Stimulated activated CD8-positive, alpha-beta memory T cell treated with anti-CD3 and anti-CD28 coated beads, Interleukin-15, amount 100 ng/mL, for 48 hours (primary cell): Measurements from ENCODE around the gene STRN.
"Not testable (repeated sequence)": the region's sequence is repeated elsewhere in the genome, so short reads cannot be mapped to it uniquely, and the experiment has no call there.

Experiments
- DNase-seq, 2 donors: peaks; one replicate each; pipeline ENCODE4 v3.0.0-alpha.2; 2020; ENCODE audit warnings: low read depth in 2 of 2

STRN gene, protein sequence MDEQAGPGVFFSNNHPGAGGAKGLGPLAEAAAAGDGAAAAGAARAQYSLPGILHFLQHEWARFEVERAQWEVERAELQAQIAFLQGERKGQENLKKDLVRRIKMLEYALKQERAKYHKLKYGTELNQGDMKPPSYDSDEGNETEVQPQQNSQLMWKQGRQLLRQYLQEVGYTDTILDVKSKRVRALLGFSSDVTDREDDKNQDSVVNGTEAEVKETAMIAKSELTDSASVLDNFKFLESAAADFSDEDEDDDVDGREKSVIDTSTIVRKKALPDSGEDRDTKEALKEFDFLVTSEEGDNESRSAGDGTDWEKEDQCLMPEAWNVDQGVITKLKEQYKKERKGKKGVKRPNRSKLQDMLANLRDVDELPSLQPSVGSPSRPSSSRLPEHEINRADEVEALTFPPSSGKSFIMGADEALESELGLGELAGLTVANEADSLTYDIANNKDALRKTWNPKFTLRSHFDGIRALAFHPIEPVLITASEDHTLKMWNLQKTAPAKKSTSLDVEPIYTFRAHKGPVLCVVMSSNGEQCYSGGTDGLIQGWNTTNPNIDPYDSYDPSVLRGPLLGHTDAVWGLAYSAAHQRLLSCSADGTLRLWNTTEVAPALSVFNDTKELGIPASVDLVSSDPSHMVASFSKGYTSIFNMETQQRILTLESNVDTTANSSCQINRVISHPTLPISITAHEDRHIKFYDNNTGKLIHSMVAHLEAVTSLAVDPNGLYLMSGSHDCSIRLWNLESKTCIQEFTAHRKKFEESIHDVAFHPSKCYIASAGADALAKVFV

DNA sequence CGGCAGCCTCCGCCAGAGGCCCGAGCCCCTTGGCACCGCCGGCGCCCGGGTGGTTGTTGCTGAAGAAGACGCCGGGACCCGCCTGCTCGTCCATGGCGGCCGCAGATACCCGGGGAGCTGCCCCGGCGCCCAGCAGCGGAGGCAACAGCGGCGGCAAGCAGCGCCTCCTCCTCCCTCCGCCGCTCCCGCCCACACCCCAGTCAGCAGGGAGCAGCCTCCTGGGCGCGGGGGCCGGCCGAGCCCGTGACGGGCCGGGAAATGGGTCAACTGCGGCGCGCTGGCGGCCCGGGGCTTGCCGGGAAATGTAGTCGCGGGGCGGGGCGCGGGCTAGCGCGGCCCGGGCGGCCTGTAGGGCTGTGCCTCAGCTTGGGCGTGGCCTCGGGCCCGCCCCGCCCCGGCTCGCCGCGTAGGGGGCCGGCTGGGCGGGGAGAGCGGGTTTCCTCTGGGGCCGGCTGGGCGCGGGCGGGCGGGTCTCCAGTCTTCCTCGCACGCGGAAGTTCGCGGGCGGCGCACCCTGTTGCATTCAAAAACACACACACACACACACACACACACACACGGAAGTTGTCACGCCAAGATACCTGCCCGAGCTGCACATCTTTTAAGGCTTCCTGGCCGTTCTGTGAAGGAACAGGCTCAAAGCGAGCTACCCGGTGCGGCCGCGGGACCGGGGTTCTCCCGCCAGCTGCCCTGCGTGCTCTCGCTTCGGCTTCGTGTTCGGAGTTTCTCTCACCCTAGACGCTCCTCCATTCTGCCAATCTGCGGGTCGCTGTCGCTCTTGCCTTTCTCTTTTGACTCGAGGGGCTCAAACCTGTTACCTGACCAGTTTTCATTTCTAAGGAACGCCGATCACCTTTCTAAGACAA is at the start of gene STRN:
STRN (minus strand) TSS at position 167 of the 866 bp plus-strand sequence; CDS start at position 94, 73 bp downstream.
- DNase-seq = peak; percentile 96 to 98

DNA sequence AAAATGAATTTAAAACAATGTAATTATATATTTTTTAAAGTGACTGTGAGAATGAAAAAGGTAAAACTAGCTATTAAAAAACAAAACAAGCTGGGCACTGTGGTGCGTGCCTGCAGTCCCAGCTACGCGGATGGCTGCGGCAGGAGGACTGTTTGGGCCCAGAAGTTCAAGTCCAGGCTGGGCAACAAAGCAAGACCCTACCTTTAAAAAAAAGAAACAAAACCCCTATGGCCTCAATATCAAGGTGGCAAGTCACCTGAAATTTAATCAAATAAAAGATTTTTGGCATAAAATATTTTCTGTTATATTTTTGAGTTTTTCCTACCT is 46.9 kb upstream of the STRN start:
- DNase-seq = no peak

DNA sequence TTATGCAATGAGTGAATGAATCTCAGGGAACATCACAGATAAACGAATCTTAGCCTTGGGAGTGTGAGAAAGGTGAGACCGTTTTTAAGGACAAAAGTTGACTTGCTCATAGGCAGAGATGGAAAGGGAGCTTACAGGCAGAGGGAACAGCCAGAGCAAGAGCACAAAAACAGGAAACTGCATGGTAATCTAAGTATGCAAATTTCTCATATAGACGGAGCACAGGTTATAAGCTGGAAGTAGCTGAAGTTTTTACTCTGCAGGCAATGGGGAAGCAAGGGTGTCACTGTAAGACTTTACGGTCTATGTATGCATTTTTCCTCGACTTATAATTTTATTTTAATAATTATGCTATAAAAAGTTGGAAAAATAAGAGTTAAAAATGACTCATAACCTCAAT is 44.8 kb upstream of the STRN start:
- no peak for DNase-seq

DNA sequence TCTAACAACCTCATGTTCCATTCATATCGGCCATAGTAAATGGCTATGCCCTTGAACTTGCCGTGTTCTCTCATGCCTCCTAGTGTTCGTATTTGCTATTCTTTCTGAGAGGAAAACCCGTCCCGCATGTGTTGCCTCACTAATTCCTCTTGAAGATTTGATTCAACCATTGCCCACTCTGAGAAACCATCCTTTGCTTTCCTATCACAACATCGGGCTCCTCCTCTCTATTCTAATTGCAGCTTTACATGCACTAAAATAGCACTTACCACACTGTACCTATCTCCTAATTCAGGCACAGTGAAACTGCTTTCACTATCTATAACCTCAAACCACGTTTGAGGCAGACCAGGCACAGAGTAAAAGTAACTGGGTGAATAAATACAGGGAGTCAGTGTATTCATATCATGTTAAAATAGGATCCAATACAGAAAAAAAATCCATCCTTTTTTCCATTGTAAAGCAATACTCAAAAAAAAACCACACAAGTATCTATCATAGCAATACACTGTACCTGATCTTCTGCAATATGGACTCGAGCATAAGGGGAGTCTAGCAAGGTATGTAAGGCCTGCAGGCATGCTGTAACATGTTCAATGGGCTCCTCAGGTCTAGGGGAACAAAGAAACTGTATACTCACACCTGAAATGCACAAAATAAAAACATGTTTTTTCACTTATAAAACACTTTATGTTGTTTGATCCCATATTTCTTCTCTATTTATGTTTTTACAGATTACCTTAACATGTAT is 39.0 kb upstream of the STRN start:
- DNase-seq = no peak

DNA sequence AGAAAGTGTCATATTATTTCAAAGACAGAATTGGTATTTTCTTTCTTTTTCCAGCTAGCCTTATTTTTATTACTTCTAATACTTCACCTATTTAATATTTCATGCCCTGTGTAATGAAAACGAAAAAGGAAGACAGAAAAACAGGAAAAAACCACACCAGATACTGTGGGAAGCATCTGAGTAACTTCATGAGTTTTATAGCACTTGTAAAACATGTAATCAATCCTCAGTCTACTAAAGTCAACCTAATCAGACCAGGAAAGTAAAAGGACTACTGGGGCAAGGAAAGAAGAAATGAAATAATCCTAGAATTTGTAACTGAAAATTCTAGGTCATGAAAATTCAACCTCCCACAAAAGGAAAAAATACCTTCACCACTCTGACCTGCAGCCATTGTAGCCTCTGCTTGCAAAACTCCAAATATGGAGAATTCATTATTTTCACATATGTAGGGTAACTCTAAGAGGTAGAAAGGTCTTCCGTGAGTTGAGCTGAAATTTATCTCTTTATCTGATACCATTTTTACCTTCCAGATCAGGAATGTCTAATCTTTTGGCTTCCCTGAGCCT is 34.7 kb upstream of the STRN start:
- no peak for DNase-seq

DNA sequence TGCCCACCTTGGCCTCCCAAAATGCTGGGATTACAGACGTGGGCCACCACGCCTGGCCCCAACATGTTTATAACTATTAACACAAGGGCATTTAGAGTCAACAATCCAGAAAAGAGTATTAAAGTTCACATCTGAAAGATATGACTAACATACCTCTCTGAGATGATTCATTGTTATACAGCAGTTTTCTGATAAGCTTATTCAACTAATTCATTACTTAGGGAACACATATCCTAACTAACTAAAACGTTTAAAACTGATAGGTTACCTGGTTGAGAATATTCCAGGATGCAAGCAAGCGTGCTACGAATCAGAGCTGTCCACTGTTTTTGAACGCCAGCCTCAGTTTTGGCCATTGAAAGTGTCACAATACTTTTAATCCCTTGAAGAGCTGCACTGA is 34.0 kb upstream of the STRN start:
- no peak for DNase-seq

DNA sequence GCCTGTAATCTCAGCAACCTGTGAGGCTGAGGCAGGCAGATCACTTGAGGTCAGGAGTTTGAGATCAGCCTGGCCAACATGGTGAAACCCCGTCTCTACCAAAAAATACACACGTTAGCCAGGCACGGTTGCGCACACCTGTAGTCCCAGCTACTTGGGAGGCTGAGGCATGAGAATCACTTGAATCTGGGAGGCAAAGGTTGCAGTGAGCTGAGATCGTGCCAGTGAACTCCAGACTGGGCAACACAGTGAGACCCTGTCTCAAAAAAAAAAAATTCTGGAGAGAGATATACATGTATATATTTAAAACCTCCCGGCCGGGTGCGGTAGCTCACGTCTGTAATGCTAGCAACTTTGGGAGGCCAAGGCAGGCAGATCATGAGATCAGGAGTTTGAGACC is 33.1 kb upstream of the STRN start:
- DNase-seq = not testable (repeated sequence)

DNA sequence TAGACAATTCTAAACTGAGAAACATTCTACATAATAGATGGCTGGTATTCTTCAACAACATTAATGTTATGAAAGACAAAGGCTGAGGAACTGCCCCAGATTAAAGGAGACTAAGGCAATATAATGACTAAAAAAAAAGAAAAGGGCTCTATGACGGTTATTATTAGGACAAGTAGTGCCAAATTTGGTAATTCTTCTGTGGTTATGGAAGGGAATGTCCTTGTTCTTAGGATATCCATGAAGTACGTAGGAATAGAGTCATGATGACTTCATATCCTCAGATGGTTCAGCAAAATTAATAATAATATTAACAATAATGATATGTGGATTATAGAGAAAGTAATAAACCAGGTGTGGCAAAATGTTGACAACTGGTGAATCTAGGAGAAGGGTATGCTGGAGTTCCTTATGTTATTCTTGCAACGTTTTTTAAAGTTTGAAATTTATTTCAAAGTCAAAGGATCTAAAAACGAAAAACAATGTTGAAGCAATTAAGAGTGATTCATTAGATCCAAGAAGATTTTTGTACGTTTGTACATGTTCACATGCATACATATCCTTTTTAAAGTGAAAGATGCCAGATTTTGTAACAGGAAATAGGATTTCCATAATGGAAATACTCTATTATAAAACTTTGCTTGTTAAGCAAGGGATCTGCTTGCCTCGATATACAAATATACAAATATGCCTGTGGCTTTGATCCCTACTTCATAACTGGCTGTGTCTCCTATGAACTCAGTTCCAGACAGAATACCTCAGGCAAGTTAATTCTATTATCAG is 27.7 kb upstream of the STRN start:
- no peak for DNase-seq

DNA sequence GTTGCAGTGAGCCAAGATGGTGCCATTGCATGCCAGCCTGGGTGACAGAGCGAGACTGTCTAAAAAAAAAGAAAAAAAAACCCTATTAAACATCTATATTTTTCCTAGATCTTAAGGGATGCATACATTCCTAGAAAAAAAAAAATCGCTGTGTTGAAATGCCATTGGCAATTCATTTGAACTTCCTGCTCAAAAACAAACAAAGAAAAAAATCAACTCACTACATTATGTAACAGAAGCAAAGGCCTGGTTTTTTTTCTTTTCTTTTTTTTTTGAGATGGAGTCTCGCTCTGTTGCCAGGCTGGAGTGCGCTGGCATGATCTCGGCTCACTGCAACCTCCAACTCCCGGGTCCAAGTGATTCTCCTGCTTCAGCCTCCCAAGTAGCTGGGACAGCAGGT is 21.7 kb upstream of the STRN start:
- no peak for DNase-seq

DNA sequence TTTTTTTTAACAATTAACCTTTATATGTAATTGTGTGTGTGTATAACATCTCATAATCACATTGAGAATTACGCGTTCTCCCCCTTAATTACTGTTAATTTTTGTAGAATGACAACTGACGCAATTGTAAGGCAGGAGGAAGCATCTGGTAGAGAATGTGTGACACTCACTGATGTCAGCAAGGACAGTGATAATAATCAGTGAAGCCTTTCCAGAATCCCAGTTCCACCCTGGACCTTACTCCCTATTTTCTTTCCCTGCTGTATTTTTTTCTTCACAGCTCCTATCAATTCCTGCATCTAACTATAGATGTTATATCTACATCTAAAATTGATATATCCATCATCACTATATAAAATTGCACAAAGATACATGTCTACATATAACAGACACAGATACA is 16.1 kb upstream of the STRN start:
- DNase-seq = no peak

DNA sequence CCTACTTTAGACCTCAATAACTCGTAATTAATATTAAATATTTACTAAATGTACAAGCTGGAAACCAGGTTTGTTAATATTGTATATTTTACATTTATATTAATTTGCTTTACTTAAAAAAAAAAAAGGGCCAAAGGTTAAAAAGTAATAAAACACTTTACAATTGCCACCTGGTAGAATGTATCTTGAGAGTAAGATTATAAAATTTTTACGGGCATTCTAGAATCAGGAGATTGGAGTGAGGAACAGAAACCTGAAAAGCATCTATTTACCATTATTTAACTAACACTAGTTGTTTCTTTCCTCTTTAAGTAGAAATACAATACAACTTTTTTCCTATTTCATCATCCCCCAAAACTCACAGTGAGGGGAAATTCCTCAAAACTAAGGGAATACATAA is 15.6 kb upstream of the STRN start:
- no peak for DNase-seq

DNA sequence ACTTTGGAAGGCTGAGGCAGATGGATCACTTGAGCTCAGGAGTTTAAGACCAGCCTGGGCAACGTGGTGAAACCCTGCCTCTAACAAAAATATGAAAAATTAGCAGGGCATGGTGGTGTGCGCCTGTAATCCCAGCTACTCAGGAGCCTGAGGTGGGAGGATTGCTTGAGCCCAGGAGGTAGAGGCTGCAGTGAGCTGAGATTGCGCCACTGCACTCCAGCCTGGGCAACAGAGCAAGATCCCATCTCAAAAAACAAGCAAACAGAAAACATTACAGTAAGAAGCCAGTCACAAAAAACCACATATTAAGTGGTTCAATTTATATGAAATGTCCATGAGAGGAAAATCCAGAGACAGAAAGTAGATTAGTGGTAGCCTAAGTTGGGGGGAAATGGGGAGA is 12.7 kb upstream of the STRN start:
- DNase-seq = not testable (repeated sequence)

DNA sequence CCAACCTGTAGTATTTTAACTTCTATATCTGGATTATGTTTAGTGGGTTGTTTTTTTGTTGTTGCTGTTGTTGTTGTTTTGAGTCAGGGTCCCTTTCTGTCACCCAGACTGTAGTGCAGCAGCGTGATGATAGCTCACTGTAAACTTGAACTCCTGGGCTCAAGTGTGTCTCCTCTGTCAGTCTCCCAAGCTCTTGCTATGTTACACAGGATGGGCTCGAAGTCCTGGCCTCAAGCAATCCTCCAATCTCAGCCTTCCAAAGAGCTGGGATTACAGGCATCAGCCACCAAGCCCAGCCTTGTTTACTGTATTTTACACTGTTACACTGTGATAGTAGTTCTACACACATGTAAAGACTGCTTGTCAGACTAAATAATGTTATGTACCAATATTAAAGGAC is 9.7 kb upstream of the STRN start:
- no peak for DNase-seq

DNA sequence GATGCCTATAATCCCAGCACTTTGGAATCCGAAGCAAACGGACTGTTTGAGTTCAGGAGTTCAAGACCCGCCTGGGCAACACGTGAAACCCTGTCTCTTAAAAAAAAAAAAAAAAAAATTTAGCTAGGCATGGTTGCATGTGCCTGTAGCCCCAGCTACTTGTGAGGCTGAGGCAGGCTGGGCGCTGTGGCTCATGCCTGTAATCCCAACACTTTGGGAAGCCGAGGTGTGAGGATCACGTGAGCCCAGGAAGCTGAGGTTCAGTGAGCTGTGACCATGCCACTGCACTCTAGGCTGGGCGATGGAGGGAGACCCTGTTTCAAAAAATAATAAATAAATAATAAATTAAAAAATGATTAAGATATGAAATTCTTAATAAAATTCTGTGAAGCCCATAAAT is 9.0 kb upstream of the STRN start:
- no peak for DNase-seq

DNA sequence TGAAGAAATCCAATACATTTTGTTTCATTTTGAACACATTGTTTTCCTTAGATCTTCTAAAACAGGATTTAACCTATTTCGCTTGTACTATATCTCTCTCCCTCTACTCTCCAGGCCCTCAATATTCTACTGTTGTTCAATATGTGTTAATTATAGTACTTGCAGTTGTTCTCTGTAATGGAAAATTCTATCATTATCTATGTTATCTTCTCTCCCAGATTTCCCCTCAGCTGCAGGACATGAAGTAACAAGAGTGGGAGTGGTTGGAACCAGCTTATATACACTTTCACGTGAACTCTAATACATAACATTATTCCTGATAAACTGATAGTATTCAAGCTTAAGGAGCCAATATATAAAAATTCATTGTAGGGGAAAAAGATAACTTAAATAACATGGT is 7.0 kb upstream of the STRN start:
- no peak for DNase-seq

DNA sequence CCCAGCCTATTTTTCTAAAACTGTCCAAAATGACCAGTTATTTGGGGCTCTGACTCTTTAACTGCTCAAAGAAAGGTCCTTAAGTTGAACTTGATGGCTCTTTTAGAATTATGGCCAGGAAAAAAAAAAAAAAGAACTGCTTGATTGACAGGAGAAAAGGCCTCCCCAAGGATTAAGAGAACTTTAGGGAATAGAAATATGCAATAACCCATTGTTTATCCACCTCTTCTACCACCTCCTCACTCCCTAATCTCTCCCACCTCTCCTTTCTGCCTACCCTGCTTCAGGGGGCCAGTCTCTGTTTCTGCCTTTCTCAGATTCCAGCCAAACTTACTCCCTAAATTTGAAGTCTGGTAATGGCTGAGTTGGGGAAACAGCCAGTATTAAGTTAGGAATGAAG is 5.7 kb upstream of the STRN start:
- DNase-seq = no peak

DNA sequence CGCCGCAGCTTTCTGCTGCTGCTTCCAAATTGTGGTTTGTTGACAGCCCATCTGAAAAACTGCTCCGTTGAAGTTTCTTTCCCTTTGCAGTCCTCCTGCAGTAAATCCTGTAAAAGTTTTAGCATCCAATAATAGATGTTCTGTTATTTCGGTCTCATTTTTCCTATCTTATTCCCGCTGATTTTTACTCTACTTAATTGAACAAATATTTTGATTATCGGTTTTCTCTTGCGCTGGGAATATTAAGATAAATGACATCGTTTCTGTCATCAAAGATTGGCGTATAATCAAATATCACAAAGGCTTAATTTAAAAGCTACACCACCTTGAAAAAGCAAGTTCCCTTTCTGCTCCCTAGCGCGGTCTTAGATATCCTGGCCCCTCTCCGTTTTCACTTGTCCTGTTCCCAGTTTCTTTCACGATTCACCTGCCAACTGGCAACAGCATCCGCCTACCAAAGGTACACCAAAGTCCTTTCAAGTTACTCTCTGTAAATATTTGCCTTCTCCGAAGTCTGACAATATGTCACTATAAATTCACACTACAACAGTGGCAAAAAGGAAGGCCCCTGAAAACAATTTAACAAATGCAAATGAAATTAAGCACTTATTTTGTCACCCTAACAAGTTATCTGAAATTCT is 1.0 kb upstream of the STRN start:
- no peak for DNase-seq

DNA sequence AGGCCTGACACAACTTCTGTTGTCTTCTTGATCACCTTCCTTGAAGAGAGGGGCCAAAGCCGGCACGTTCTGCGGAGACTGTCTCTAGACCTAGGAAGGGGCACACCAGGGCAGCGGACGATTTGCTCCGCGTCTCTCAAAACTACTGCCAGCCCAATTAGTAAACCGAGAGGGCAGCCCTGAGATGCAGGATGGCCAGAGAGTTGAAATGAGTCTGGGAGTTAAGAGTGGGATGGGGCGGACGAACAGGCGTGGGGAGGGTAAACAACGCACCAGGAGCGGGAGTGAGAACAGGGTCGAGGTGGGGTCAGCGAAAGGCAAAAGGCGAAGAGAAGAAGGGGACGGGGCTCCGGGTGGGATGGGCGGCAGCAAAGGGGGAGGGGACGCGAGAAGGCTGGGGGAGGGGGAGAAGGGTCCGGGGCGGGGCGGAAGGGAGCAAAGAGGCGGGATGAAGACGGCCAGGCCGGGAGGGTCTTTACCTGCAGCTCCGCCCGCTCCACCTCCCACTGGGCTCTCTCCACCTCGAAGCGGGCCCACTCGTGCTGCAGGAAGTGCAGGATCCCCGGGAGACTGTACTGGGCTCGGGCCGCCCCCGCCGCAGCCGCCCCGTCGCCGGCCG is 476 bp downstream of the STRN start:
- DNase-seq = peak; percentile 20 to 21

DNA sequence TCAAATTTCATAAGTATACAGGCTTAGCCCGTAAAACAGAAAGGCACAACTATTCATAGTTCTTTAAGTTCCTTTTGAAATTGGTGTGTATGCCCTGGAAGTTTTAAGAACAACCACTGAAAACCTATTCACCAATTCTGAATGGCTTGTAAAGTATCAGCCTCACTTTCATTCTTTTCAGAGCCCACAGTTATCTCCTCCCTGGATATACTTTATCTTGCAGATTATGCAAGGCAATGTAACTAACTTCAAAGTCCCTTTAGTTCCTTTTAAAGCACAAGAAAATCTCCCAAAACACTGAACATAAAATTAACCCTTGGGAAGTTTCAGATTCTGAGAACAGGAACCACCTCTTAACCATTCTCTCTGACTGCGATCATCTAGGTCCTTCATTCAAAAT is 1.1 kb downstream of the STRN start:
- DNase-seq = no peak
